ACC112 (cell line): ENCODE data around the gene RBFOX1.

Source experiments
- H2AFZ ChIP-seq: fragments of 200-600 bp; sonication (generic); one replicate; pipeline ENCODE4 v1.6.0; 2017; ENCODE audit warnings: antibody characterized with exemption, low read length; ENCODE audit not compliant: unreplicated experiment
- H3K27ac ChIP-seq: fragments of 200-600 bp; sonication (generic); 2 replicates; pipeline ENCODE4 v1.5.1; 2014; ENCODE audit warnings: low read depth, mild to moderate bottlenecking, antibody characterized with exemption, low read length, moderate library complexity
- H3K27me3 ChIP-seq: fragments of 200-600 bp; sonication (generic); 2 replicates; pipeline ENCODE4 v1.6.1; 2014; ENCODE audit warnings: mild to moderate bottlenecking, antibody characterized with exemption, low read length, moderate library complexity, mixed read lengths; ENCODE audit not compliant: insufficient read depth
- H3K36me3 ChIP-seq: fragments of 200-600 bp; sonication (generic); 2 replicates; pipeline ENCODE4 v1.6.1; 2016; ENCODE audit warnings: mild to moderate bottlenecking, antibody characterized with exemption, low read length, moderate library complexity, mixed read lengths; ENCODE audit not compliant: insufficient read depth
- H3K4me1 ChIP-seq: fragments of 200-600 bp; sonication (generic); one replicate; pipeline ENCODE4 v1.6.1; 2016; ENCODE audit warnings: low read length, mixed read lengths; ENCODE audit not compliant: insufficient read depth, unreplicated experiment, control insufficient read depth
- H3K4me3 ChIP-seq: fragments of 200-600 bp; sonication (generic); 2 replicates; pipeline ENCODE4 v1.5.1; 2014; ENCODE audit warnings: mild to moderate bottlenecking, low read depth, low read length
- H3K79me2 ChIP-seq: fragments of 200-600 bp; sonication (generic); one replicate; pipeline ENCODE4 v1.6.0; 2016; ENCODE audit warnings: low read length; ENCODE audit not compliant: control insufficient read depth, unreplicated experiment, insufficient read depth

RBFOX1 gene

DNA sequence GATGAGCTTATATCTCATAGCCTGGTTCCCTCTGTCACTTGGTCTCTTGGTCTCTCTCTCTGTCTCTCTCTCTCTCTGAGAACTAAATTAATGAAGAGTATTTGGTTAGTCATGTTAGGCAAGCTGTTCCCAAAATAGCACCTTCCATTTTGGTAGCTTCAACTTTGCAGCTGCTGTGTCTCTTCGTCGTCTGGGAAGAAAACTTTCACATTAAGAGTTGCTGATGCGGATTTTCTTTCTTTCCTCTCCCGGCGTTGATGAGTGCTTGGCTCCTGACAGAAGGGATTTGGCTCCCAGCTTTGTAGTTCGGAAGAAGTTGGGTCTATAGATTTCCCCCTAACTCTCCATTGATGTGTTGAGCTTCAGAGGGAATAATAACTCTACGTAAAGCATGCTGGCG lies at the start of gene RBFOX1:
RBFOX1 (plus strand) TSS at position 235 of the 400 bp plus-strand sequence.
- H2AFZ ChIP-seq = no peak within 1 kb of the TSS
- H3K36me3 ChIP-seq = no peaks in the 10 kb centered on the region
- H3K79me2 ChIP-seq = no peaks in the 10 kb centered on the region
- no peaks in the 10 kb centered on the region for H3K27me3 ChIP-seq
- no peak within 1 kb of the TSS for H3K27ac ChIP-seq
- H3K4me1 ChIP-seq = no peaks in the 10 kb centered on the region
- H3K4me3 ChIP-seq = no peak within 1 kb of the TSS

DNA sequence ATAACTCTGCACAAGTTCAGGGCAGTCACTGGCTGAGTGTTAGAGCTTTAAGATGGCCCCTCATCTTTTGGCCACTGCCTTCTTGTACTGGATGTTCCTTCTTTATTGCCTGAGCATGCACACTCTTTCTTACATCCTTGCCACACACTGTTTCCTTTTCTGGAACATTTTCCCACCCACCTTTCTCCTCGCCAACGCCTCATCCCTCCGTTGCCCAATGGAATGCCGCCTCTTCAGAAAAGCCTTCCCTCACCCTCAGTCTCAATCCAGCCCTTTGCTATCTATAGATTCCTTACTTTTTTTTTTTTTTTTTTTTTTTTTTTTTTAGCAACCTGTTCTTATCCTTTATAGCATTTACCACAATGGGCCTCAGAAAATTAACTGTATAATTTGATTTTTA lies 47.9 kb upstream of the RBFOX1 start:
- H3K4me3 ChIP-seq = no peak overlapping the region

DNA sequence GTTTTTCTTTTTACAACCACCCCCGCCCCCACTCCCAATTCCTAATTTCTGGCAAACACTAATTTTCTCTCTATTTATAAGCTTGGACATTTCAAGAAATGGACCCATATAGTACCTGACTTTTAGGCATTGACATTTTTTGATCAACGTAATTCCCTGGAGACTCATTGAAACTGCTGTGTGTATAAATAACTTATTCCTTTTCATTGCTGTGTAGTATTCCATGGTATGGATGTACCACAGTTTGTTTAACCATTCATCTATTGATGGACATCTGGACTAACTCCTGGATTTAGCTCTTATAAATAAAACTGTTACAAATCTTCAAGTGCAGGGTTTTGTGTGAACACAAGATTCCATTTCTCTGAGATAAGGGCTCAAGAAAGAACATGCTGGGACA lies 47.1 kb upstream of the RBFOX1 start:
- no peaks in the 10 kb centered on the region for H3K36me3 ChIP-seq
- no peak overlapping the region for H3K27ac ChIP-seq
- H3K4me3 ChIP-seq = no peak overlapping the region
- H3K4me1 ChIP-seq = no peaks in the 10 kb centered on the region
- no peak overlapping the region for H2AFZ ChIP-seq
- no peaks in the 10 kb centered on the region for H3K79me2 ChIP-seq
- H3K27me3 ChIP-seq = no peaks in the 10 kb centered on the region

More for the DNA sequence above, 47.9 kb upstream of the RBFOX1 start:
- Histone ChIP-seq H3K27me3 (no peaks in the 10 kb centered on the region), H2AFZ (no peak overlapping the region), H3K4me1 (no peaks in the 10 kb centered on the region), H3K36me3 (no peaks in the 10 kb centered on the region), H3K27ac (no peak overlapping the region), H3K79me2 (no peaks in the 10 kb centered on the region)

DNA sequence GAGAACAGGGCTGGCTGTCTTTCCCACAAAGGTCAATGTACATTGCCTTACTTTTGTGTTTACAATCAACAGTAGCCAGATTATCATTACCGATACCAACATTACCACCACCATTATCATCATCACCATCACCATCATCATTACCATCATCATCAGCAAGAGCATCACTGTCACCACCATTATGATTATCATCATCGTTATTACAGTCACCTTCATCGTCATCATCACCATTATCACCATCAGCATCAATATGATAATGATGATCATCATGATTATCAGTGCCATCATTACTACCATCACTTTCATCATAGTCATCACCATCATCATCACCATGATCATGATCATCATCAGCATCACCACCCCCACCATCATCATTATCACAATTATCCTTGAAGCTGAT lies 43.3 kb upstream of the RBFOX1 start:
- Histone ChIP-seq H3K79me2 (no peaks in the 10 kb centered on the region), H3K4me1 (no peaks in the 10 kb centered on the region), H3K36me3 (no peaks in the 10 kb centered on the region), H3K27me3 (no peaks in the 10 kb centered on the region), H2AFZ (no peak overlapping the region), H3K4me3 (no peak overlapping the region), H3K27ac (no peak overlapping the region)

DNA sequence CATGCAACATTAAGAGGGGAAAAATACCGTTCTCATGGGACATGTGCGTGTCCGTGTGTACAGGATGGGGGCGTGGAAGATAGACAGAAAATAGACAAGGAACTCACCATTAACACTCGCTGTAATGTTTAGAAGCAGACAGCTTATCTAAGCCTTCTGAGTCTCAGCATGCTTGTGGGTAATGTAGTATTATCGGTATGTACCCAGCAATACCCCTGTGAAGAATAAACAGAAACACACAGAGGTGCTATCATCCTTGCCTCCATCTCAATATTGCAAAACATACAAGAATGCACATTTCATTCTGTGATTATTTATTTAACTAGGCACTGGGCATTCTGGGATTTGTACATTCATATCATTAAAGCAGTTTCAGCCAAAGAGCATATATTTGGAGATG lies 42.0 kb upstream of the RBFOX1 start:
- H3K36me3 ChIP-seq = no peaks in the 10 kb centered on the region
- no peak overlapping the region for H3K27ac ChIP-seq
- no peak overlapping the region for H3K4me3 ChIP-seq
- H3K79me2 ChIP-seq = no peaks in the 10 kb centered on the region
- no peak overlapping the region for H2AFZ ChIP-seq
- H3K4me1 ChIP-seq = no peaks in the 10 kb centered on the region
- H3K27me3 ChIP-seq = no peaks in the 10 kb centered on the region

DNA sequence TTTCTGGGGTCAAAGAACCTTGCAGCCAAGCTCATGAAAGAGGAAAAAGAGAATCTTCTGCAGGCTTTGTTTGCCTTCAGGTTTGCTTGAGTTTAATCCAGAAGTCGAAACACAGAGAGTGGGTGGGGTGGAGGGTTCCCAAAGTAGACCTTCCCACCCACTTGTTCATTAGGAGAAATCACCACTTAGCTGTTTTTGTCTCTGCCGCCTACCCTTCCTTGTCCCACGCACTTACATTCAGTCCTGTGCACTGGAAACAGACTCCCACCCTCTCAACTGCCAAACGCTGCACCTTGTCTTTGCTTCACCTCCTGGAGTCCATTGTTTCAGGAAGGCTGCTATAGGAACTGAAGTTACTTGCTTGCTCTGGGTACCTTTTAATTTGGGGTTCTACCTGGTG lies 38.6 kb upstream of the RBFOX1 start:
- Histone ChIP-seq H3K79me2 (no peaks in the 10 kb centered on the region), H3K4me3 (no peak overlapping the region), H3K27me3 (no peaks in the 10 kb centered on the region), H3K27ac (no peak overlapping the region), H2AFZ (no peak overlapping the region), H3K4me1 (no peaks in the 10 kb centered on the region), H3K36me3 (no peaks in the 10 kb centered on the region)

DNA sequence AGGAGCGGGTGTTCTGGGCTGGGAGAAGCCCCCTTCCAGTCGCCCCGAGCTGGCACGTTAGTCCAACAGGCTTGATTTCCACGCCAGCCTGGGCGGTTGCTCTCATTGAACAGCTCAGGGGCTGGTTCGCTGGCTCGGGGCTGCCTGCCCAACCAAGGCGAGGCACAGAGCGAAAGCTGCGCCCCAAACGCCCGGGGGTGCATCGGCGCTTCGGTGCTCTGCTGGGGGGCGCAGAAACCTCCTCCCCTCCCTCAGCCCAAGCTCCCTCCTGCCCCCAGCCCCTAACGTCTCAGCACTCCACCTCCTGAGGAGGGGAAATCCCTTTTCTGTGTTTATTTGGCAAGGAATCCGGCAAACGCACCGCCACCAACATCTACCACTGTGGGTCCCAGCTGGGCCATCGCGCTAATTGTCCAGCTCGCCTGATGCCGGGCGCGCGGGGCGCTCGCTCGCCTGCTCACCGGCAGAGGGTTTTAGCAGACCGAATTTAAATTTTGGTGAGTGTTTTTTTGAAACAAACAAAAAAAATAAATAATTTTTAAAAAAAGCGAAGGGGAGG lies 29.5 kb upstream of the RBFOX1 start:
- H2AFZ ChIP-seq = no peak overlapping the region
- H3K79me2 ChIP-seq = no peaks in the 10 kb centered on the region
- H3K4me3 ChIP-seq = no peak overlapping the region
- no peak overlapping the region for H3K27ac ChIP-seq
- no peaks in the 10 kb centered on the region for H3K4me1 ChIP-seq
- H3K36me3 ChIP-seq = no peaks in the 10 kb centered on the region
- peaks cover 8% of the 10 kb centered on the region for H3K27me3 ChIP-seq

DNA sequence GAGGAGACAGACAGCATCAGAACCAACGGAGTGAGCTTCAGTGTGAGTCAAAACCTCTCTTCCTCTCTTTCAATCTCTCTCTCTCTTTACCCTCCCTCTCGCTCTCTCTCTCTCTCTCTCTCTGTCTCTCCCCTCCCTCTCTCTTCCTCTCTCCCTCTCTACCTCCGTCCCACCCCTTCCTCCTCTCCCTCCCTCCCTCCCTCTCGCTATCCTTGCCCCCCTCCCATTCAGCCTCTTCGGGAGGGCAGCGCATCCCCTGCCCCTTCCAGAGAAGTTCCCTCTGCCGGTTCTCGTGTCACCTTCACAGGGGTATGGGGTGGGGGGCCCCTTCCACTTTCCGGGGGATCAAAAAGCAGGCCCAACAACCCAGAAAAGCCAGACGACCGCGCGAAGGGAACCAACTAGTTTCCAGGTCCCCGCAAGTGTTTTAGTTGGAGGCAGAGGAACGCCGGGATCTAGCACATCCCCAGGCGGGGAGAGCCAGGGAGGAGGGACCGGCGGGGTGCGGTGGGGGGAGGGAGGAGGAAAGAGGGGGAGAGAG lies 28.9 kb upstream of the RBFOX1 start:
- Histone ChIP-seq H3K79me2 (no peaks in the 10 kb centered on the region), H3K4me3 (no peak overlapping the region), H3K36me3 (no peaks in the 10 kb centered on the region), H3K27me3 (peaks cover 8% of the 10 kb centered on the region), H3K27ac (no peak overlapping the region), H3K4me1 (no peaks in the 10 kb centered on the region), H2AFZ (no peak overlapping the region)

DNA sequence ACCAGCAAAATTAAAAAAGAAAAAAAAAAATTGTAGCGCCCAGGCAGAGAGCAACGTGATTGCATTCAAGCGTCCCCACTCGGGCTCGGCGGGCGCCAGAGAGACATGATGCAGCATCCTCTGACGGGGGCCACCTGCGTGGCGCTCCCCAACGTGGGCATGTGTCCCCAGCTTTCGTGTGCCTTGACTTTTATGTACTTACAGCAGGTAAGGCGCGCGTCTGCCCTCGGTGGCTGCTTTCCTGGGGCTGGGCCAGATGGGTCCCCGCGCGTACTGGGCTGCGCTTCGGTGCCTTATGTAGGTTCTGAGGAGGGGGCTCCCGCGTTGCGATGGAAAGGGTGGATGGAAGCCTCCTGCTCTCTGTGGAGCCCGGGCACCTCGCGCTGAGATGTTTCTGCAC lies 28.4 kb upstream of the RBFOX1 start:
- H3K27me3 ChIP-seq = peaks cover 8% of the 10 kb centered on the region
- no peak overlapping the region for H2AFZ ChIP-seq
- no peak overlapping the region for H3K27ac ChIP-seq
- no peaks in the 10 kb centered on the region for H3K79me2 ChIP-seq
- H3K4me1 ChIP-seq = no peaks in the 10 kb centered on the region
- H3K36me3 ChIP-seq = no peaks in the 10 kb centered on the region
- H3K4me3 ChIP-seq = no peak overlapping the region

DNA sequence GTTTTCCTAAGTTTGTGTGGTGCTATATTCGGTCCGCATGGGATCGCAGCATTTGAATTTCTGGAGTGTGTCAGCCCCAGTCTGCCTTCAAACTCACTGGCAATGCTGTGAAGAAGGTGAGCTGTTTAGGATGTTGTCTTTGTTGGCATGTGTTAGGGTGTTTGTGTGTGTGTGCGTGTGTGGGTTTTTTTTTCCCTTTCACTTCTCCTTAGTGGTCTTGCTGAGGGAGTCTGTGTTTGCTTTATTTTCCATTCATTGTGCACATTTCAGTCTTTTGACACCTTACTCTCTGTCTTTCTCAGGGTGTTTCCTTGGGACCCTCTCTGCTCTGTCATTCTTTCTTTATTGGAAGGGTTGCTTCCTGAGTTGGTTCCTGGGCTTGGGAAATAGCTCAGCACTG lies 27.7 kb upstream of the RBFOX1 start:
- no peak overlapping the region for H3K27ac ChIP-seq
- peaks cover 8% of the 10 kb centered on the region for H3K27me3 ChIP-seq

DNA sequence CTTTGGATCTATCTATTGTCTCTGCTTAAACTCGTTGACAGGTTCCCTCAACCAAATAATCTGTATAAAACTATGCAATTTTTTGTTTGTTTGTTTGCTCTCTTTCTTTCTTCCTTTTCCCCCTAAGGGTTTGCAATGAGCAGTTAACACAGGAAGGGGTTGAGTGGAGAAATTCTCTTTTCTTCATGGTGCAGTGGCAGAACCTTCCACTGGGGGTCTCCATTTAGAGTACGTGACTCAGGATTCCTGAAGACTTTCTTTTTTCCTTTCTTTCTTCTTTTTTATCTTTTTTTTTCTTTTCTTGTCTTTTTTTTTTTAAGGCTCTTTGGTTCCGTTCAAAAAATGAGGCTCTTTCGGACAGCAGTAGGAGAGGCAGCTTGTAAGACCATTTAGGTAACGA lies 19.5 kb upstream of the RBFOX1 start:
- Histone ChIP-seq H3K27me3 (no peaks in the 10 kb centered on the region), H3K36me3 (no peaks in the 10 kb centered on the region), H3K4me3 (no peak overlapping the region), H2AFZ (no peak overlapping the region), H3K79me2 (no peaks in the 10 kb centered on the region), H3K27ac (no peak overlapping the region), H3K4me1 (no peaks in the 10 kb centered on the region)

More for the DNA sequence above, 27.7 kb upstream of the RBFOX1 start:
- H3K79me2 ChIP-seq = no peaks in the 10 kb centered on the region
- no peaks in the 10 kb centered on the region for H3K36me3 ChIP-seq
- H3K4me3 ChIP-seq = no peak overlapping the region
- H3K4me1 ChIP-seq = no peaks in the 10 kb centered on the region
- H2AFZ ChIP-seq = no peak overlapping the region
